ENCODE data around the gene ITGB2. TPM values are rescaled to one million over a fixed set of nuclear protein-coding genes. Genes with fewer than 3 reads are reported as not detected.

The ITGB2 gene
- total RNA-seq, 1 experiment from 2014 or later: 1.5 TPM

DNA sequence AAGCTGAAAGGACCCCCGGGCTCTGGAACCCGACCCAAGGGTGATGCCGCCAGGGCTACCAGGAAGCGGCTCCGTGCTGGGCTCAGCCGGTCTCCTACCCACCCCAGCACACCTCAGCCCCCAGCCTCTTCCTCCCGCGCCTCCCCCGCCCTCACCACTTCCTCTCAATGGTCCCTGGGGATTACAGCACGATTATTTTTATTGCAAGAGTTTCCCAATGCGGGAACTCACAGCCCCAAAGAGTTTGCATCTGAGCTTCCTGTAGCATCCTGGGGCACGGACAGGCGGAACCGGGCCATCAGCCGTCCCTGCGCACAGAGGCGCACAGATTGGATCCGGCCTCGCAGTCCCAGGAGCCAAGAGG lies 10.4 kb upstream of the ITGB2 start:
- ATAC-seq (peak; percentile 10), DNase-seq (ENCODE audit: low spot score) (no peak)
- ChIA-PET POLR2A (no interaction called here), CTCF (interaction anchor here (0.6 to 2.3 kb wide), 5 partner anchors 19 to 437 kb away, joined by 3 to 9 read pairs (median 5); partner anchors contain the start of gene POFUT2)
- Mint-ChIP-seq H3K27ac (no peak overlapping the region), H3K27me3 (ENCODE audit: low read depth) (peaks cover 76% of the 10 kb centered on the region), H3K4me1 (peaks cover 41% of the 10 kb centered on the region), H3K4me3 (peak overlapping the region; percentile 67), H3K36me3 (no peaks in the 10 kb centered on the region), H3K9me3 (no peaks in the 10 kb centered on the region)
- TF ChIP-seq CBFB (CRISPR knock-in tag; IDR thresholded peaks at IDR 0.05; ENCODE audit: low read depth) (no peak), TEAD1 (CRISPR knock-in tag; IDR thresholded peaks at IDR 0.05) (no peak), NR1H2 (CRISPR knock-in tag; IDR thresholded peaks at IDR 0.05) (no peak), SMAD4 (CRISPR knock-in tag; IDR thresholded peaks at IDR 0.05) (no peak)

DNA sequence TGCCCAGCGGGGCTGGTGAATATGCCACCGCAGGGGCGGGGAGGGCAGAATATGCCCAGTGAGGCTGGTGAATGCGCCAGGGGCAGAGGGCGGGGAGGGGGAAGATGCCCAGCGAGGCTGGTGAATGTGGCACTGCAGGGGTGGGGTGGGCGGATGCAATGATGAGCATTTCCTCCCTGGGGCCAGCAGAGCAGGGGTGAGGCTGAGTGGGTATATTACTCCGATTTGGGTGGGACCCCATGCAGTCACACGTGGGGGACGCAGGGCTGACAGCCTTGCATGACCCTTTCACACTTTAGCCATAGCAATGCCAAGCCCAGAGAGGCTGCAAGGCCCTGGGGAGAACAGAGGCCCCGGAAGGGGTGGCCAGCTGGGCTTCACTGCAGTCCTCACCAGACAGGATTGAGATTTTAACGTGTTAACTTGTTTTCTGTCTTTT lies 9.9 kb upstream of the ITGB2 start:
- ChIA-PET CTCF (interaction anchor here (1.2 kb wide), 2 partner anchors 23 to 357 kb away, joined by 3 read pairs; partner anchors contain the start of gene POFUT2), POLR2A (interaction anchor here (0.7 kb wide), 1 partner anchor 1260 kb away, joined by 3 read pairs; no protein-coding TSS in a partner anchor)
- TF ChIP-seq FOXP1 (CRISPR knock-in tag; IDR thresholded peaks at IDR 0.05; ENCODE audit: borderline replicate concordance): no peak
- no peak for TF ChIP-seq MXD4 (CRISPR knock-in tag; IDR thresholded peaks at IDR 0.05; ENCODE audit: borderline replicate concordance)
- TF ChIP-seq, protein P1, sequence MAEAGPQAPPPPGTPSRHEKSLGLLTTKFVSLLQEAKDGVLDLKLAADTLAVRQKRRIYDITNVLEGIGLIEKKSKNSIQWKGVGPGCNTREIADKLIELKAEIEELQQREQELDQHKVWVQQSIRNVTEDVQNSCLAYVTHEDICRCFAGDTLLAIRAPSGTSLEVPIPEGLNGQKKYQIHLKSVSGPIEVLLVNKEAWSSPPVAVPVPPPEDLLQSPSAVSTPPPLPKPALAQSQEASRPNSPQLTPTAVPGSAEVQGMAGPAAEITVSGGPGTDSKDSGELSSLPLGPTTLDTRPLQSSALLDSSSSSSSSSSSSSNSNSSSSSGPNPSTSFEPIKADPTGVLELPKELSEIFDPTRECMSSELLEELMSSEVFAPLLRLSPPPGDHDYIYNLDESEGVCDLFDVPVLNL (CRISPR knock-in tag; IDR thresholded peaks at IDR 0.05; ENCODE audit: borderline replicate concordance, low read depth): no peak
- TF ChIP-seq, protein P2, sequence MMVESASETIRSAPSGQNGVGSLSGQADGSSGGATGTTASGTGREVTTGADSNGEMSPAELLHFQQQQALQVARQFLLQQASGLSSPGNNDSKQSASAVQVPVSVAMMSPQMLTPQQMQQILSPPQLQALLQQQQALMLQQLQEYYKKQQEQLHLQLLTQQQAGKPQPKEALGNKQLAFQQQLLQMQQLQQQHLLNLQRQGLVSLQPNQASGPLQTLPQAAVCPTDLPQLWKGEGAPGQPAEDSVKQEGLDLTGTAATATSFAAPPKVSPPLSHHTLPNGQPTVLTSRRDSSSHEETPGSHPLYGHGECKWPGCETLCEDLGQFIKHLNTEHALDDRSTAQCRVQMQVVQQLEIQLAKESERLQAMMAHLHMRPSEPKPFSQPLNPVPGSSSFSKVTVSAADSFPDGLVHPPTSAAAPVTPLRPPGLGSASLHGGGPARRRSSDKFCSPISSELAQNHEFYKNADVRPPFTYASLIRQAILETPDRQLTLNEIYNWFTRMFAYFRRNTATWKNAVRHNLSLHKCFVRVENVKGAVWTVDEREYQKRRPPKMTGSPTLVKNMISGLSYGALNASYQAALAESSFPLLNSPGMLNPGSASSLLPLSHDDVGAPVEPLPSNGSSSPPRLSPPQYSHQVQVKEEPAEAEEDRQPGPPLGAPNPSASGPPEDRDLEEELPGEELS (CRISPR knock-in tag; IDR thresholded peaks at IDR 0.05): no peak
- TF ChIP-seq TP53 (CRISPR knock-in tag; IDR thresholded peaks at IDR 0.05): no peak
- no peak for TF ChIP-seq GTF2I (CRISPR knock-in tag; conservative IDR thresholded peaks at IDR 0.05)
- Mint-ChIP-seq H3K9me3 (no peaks in the 10 kb centered on the region), H3K4me3 (peak overlapping the region; percentile 67), H3K27ac (no peak overlapping the region), H3K4me1 (peaks cover 41% of the 10 kb centered on the region), H3K36me3 (no peaks in the 10 kb centered on the region), H3K27me3 (ENCODE audit: low read depth) (peaks cover 75% of the 10 kb centered on the region)
- ATAC-seq: no peak
- no peak for DNase-seq (ENCODE audit: low spot score)

DNA sequence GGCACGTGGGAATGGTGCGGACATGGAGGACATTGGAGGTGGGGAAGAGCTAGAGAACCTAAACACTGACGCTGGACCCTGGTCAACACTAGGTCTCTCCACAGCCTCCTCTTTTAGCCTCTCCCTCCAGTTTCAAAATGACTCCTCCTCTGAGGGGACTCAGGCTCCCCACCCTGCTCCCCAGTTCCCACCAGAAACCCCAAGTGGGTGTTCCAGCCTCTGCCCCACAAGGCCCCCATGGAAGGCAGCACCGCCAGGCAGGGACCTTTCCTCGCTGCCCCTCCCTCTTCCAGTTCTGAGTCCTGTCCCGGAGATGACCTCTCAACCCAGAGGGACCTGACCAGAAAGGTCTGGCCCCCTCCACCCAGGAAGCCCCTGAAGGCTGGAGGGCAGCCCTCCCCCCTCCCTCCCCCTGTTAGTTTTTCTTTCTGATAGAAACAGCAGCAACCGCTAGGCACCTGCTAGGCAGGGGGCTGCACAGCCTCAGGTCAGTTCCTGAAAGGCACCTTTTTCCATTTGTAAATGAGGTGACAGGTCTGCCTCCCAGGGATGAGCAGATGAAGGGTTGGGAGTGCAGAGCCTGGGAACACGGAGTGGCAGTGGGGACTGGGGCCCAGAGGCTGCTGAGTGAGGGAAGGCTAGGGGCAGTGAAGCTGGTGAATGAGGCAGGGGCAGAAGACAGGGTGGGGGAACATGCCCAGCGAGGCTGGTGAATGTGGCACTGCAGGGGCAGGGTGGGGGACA lies 9.3 kb upstream of the ITGB2 start:
- Mint-ChIP-seq H3K27me3 (ENCODE audit: low read depth) (peaks cover 75% of the 10 kb centered on the region), H3K9me3 (no peaks in the 10 kb centered on the region), H3K4me1 (peaks cover 41% of the 10 kb centered on the region), H3K27ac (no peak overlapping the region), H3K36me3 (no peaks in the 10 kb centered on the region), H3K4me3 (no peak overlapping the region)
- CTCF ChIA-PET: interaction anchor here (0.8 to 1.4 kb wide), 5 partner anchors 12 to 358 kb away, joined by 3 read pairs; partner anchors contain the start of gene POFUT2
- TF ChIP-seq NFE2L1 (CRISPR knock-in tag; IDR thresholded peaks at IDR 0.05): no peak
- TF ChIP-seq, protein P3, sequence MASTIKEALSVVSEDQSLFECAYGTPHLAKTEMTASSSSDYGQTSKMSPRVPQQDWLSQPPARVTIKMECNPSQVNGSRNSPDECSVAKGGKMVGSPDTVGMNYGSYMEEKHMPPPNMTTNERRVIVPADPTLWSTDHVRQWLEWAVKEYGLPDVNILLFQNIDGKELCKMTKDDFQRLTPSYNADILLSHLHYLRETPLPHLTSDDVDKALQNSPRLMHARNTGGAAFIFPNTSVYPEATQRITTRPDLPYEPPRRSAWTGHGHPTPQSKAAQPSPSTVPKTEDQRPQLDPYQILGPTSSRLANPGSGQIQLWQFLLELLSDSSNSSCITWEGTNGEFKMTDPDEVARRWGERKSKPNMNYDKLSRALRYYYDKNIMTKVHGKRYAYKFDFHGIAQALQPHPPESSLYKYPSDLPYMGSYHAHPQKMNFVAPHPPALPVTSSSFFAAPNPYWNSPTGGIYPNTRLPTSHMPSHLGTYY (CRISPR knock-in tag; IDR thresholded peaks at IDR 0.05): no peak
- TF ChIP-seq, protein P4, sequence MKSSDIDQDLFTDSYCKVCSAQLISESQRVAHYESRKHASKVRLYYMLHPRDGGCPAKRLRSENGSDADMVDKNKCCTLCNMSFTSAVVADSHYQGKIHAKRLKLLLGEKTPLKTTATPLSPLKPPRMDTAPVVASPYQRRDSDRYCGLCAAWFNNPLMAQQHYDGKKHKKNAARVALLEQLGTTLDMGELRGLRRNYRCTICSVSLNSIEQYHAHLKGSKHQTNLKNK (CRISPR knock-in tag; IDR thresholded peaks at IDR 0.05): no peak
- DNase-seq (ENCODE audit: low spot score) (no peak), ATAC-seq (no peak)
- POLR2A ChIA-PET: interaction anchor here (0.7 kb wide), 1 partner anchor 1261 kb away, joined by 3 read pairs; no protein-coding TSS in a partner anchor
